GM23338 (cell line): ENCODE measurements around the gene PML. TPM values are rescaled to one million over a fixed set of nuclear protein-coding genes. Genes with fewer than 3 reads are reported as not detected.

Experiments used
- ATAC-seq: fragments of 200-7000 bp; cut with Tn5 transposase; 3 replicates; pipeline ENCODE4 v1.9.1; 2020
- DNase-seq: peaks from one replicate; pipeline ENCODE4 v3.0.0-alpha.2; 2015; ENCODE audit warnings: low spot score
- H2AFZ ChIP-seq: fragments of 200-600 bp; sonication (generic); 2 replicates; pipeline ENCODE4 v1.8.0; 2016; ENCODE audit warnings: antibody characterized with exemption, mild to moderate bottlenecking, moderate library complexity
- H3F3A ChIP-seq: fragments of 200-600 bp; sonication (generic); replicated peaks from 2 replicates; pipeline ENCODE4 v1.8.0; 2017; ENCODE audit warnings: antibody characterized with exemption, mixed run types, low read depth
- H3K27ac ChIP-seq: fragments of 200-600 bp; sonication (generic); 2 replicates; pipeline ENCODE4 v1.6.1; 2016; ENCODE audit warnings: low read depth
- H3K27me3 ChIP-seq: fragments of 200-600 bp; sonication (generic); 2 replicates; pipeline ENCODE4 v1.8.0; 2016; ENCODE audit warnings: mild to moderate bottlenecking, mixed run types, moderate library complexity; ENCODE audit not compliant: insufficient read depth
- H3K36me3 ChIP-seq: fragments of 200-600 bp; sonication (generic); 2 replicates; pipeline ENCODE4 v1.8.0; 2016; ENCODE audit warnings: mild to moderate bottlenecking; ENCODE audit not compliant: insufficient read depth
- H3K4me1 ChIP-seq: fragments of 200-600 bp; sonication (generic); 2 replicates; pipeline ENCODE4 v1.8.0; 2016; ENCODE audit warnings: mild to moderate bottlenecking, moderate library complexity; ENCODE audit not compliant: insufficient read depth
- H3K4me2 ChIP-seq: fragments of 200-600 bp; sonication (generic); 2 replicates; pipeline ENCODE4 v1.7.1; 2017; ENCODE audit warnings: mixed run types
- H3K4me3 ChIP-seq: fragments of 200-600 bp; sonication (generic); 2 replicates; pipeline ENCODE4 v1.6.1; 2016; ENCODE audit warnings: mixed run types
- H3K79me2 ChIP-seq: fragments of 200-600 bp; sonication (generic); replicated peaks from 2 replicates; pipeline ENCODE4 v1.8.0; 2017; ENCODE audit warnings: mild to moderate bottlenecking; ENCODE audit not compliant: insufficient read depth
- H3K9me2 ChIP-seq: fragments of 200-600 bp; sonication (generic); 2 replicates; pipeline ENCODE4 v1.8.0; 2017; ENCODE audit not compliant: insufficient read depth
- H4K20me1 ChIP-seq: fragments of 200-600 bp; sonication (generic); replicated peaks from 2 replicates; pipeline ENCODE4 v1.8.0; 2017; ENCODE audit warnings: mild to moderate bottlenecking; ENCODE audit not compliant: insufficient read depth
- H3K27ac Mint-ChIP-seq: 2 replicates; pipeline ENCODE4 v1.8.0; 2020; ENCODE audit warnings: inconsistent platforms, mild to moderate bottlenecking, moderate library complexity, mixed read lengths
- H3K27me3 Mint-ChIP-seq: 3 replicates; pipeline ENCODE4 v1.8.0; 2022; ENCODE audit warnings: low read depth, mild to moderate bottlenecking, moderate library complexity, mixed read lengths, inconsistent platforms; ENCODE audit not compliant: insufficient read depth, poor library complexity
- H3K36me3 Mint-ChIP-seq: 3 replicates; pipeline ENCODE4 v1.8.0; 2021; ENCODE audit warnings: low read depth, mild to moderate bottlenecking, inconsistent platforms, moderate library complexity, mixed read lengths
- H3K4me1 Mint-ChIP-seq: 3 replicates; pipeline ENCODE4 v1.8.0; 2020; ENCODE audit warnings: mild to moderate bottlenecking, inconsistent platforms, mixed read lengths
- H3K4me3 Mint-ChIP-seq: 3 replicates; pipeline ENCODE4 v1.8.0; 2021; ENCODE audit warnings: moderate library complexity, mild to moderate bottlenecking, inconsistent platforms, mixed read lengths
- H3K9me3 Mint-ChIP-seq: 3 replicates; pipeline ENCODE4 v1.8.0; 2020; ENCODE audit warnings: moderate library complexity, mild to moderate bottlenecking, inconsistent platforms, mixed read lengths
- CREB1 ChIP-seq: fragments of 250-450 bp; sonication (Bioruptor Pico); IDR thresholded peaks from 2 replicates; pipeline ENCODE4 v1.5.0; 2020; ENCODE audit warnings: low read depth, mild to moderate bottlenecking, moderate library complexity
- EZH2 ChIP-seq: fragments of 200-600 bp; sonication (generic); IDR thresholded peaks from one replicate; pipeline ENCODE4 v1.8.0; 2017; ENCODE audit warnings: antibody characterized with exemption, mild to moderate bottlenecking, low read depth; ENCODE audit not compliant: unreplicated experiment
- EZH2phosphoT487 ChIP-seq: fragments of 200-600 bp; sonication (generic); IDR thresholded peaks from one replicate; pipeline ENCODE4 v1.8.1; 2018; ENCODE audit warnings: antibody characterized with exemption; ENCODE audit not compliant: unreplicated experiment
- JUNB ChIP-seq: IDR thresholded peaks from one replicate; pipeline ENCODE4 v1.6.1; 2016; ENCODE audit warnings: antibody characterized with exemption; ENCODE audit not compliant: unreplicated experiment
- NANOG ChIP-seq: IDR thresholded peaks from 2 replicates; pipeline ENCODE4 v1.6.1; 2016; ENCODE audit warnings: antibody characterized with exemption, borderline replicate concordance
- STAT1 ChIP-seq: IDR thresholded peaks from one replicate; pipeline ENCODE4 v1.6.1; 2016; ENCODE audit warnings: antibody characterized with exemption; ENCODE audit not compliant: unreplicated experiment
- ZNF114 ChIP-seq: fragments of 250-450 bp; sonication (Bioruptor Pico); IDR thresholded peaks from 2 replicates; pipeline ENCODE4 v1.5.0; 2020; ENCODE audit warnings: mild to moderate bottlenecking, moderate library complexity
- ZNF331 ChIP-seq: fragments of 250-450 bp; sonication (Bioruptor Pico); IDR thresholded peaks from 2 replicates; pipeline ENCODE4 v1.5.0; 2020; ENCODE audit warnings: low read depth, mild to moderate bottlenecking, moderate library complexity
- polyA plus RNA-seq: library from polyadenylated mRNA; unstranded; fragments of >200 nt; fragmentation: Nextera tagmentation; extraction: Ambion mirVana; gene quantifications from 2 replicates; pipeline ENCODE4 v1.2.1, GENCODE V29; 2016
- total RNA-seq: library from RNA; depleted of rRNA; stranded (reverse); fragments of >200 nt; shearing (Covaris generic); gene quantifications from 2 replicates; pipeline ENCODE4 v1.2.3, GENCODE V29; 2014
- TF ChIP-seq, protein P1 (sequence below): IDR thresholded peaks from one replicate; pipeline ENCODE4 v1.6.1; 2018; ENCODE audit warnings: antibody characterized with exemption; ENCODE audit not compliant: unreplicated experiment
- TF ChIP-seq, protein P2 (sequence below): fragments of 250-450 bp; sonication (Bioruptor Pico); IDR thresholded peaks from 2 replicates; pipeline ENCODE4 v1.5.0; 2020; ENCODE audit warnings: mild to moderate bottlenecking, moderate library complexity
- TF ChIP-seq, protein P3 (sequence below), 2 experiments: fragments of 200-600 bp in 1 of 2; sonication (generic) in 1 of 2; conservative IDR thresholded peaks; 2 replicates each; pipeline versions ENCODE4 v1.5.1 to v1.6.1; 2016 to 2017; ENCODE audit warnings: antibody characterized with exemption in 2 of 2, low read depth in 2 of 2, mild to moderate bottlenecking in 2 of 2, moderate library complexity in 1 of 2
- TF ChIP-seq, protein P4 (sequence below): IDR thresholded peaks from 2 replicates; pipeline ENCODE4 v1.6.1; 2016; ENCODE audit warnings: antibody characterized with exemption

Gene PML
- total and polyA plus RNA-seq, 2 experiments from 2014 or later = 19.0 to 73.1 TPM

DNA sequence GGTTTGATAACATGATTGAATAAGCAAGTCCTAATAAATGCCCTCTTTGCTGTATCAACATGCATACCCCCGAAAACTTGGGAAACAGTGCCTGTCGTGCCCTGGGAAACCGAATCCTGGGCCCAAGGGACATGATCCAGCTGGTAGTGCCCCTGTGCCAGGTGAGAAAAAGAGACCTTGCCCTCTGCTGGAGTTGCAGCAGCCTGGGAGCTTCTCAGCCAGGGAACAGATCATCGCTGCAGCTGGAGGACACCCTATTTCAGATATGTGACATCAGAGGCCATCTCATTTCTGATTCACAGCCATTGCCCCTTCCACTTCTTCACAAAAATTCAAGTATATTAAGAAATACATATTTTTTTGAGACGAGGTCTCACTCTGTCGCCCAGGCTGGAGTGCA is 34.7 kb upstream of the PML start:
- Histone ChIP-seq H3K27me3 (no peaks in the 10 kb centered on the region), H3K4me2 (no peak overlapping the region), H3K4me3 (no peak overlapping the region), H3K36me3 (no peaks in the 10 kb centered on the region), H4K20me1 (no peaks in the 10 kb centered on the region), H3K9me2 (no peaks in the 10 kb centered on the region), H3F3A (no peaks in the 10 kb centered on the region), H2AFZ (no peak overlapping the region), H3K79me2 (no peaks in the 10 kb centered on the region), H3K27ac (no peak overlapping the region), H3K4me1 (no peaks in the 10 kb centered on the region)
- TF ChIP-seq CREB1 (CRISPR knock-in tag) (no peak), STAT1 (no peak), ZNF331 (CRISPR knock-in tag) (no peak), ZNF114 (CRISPR knock-in tag) (no peak), JUNB (no peak), EZH2 (no peak), NANOG (no peak), EZH2phosphoT487 (no peak)
- TF ChIP-seq, protein P1, sequence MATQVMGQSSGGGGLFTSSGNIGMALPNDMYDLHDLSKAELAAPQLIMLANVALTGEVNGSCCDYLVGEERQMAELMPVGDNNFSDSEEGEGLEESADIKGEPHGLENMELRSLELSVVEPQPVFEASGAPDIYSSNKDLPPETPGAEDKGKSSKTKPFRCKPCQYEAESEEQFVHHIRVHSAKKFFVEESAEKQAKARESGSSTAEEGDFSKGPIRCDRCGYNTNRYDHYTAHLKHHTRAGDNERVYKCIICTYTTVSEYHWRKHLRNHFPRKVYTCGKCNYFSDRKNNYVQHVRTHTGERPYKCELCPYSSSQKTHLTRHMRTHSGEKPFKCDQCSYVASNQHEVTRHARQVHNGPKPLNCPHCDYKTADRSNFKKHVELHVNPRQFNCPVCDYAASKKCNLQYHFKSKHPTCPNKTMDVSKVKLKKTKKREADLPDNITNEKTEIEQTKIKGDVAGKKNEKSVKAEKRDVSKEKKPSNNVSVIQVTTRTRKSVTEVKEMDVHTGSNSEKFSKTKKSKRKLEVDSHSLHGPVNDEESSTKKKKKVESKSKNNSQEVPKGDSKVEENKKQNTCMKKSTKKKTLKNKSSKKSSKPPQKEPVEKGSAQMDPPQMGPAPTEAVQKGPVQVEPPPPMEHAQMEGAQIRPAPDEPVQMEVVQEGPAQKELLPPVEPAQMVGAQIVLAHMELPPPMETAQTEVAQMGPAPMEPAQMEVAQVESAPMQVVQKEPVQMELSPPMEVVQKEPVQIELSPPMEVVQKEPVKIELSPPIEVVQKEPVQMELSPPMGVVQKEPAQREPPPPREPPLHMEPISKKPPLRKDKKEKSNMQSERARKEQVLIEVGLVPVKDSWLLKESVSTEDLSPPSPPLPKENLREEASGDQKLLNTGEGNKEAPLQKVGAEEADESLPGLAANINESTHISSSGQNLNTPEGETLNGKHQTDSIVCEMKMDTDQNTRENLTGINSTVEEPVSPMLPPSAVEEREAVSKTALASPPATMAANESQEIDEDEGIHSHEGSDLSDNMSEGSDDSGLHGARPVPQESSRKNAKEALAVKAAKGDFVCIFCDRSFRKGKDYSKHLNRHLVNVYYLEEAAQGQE = no peak
- TF ChIP-seq, protein P2, sequence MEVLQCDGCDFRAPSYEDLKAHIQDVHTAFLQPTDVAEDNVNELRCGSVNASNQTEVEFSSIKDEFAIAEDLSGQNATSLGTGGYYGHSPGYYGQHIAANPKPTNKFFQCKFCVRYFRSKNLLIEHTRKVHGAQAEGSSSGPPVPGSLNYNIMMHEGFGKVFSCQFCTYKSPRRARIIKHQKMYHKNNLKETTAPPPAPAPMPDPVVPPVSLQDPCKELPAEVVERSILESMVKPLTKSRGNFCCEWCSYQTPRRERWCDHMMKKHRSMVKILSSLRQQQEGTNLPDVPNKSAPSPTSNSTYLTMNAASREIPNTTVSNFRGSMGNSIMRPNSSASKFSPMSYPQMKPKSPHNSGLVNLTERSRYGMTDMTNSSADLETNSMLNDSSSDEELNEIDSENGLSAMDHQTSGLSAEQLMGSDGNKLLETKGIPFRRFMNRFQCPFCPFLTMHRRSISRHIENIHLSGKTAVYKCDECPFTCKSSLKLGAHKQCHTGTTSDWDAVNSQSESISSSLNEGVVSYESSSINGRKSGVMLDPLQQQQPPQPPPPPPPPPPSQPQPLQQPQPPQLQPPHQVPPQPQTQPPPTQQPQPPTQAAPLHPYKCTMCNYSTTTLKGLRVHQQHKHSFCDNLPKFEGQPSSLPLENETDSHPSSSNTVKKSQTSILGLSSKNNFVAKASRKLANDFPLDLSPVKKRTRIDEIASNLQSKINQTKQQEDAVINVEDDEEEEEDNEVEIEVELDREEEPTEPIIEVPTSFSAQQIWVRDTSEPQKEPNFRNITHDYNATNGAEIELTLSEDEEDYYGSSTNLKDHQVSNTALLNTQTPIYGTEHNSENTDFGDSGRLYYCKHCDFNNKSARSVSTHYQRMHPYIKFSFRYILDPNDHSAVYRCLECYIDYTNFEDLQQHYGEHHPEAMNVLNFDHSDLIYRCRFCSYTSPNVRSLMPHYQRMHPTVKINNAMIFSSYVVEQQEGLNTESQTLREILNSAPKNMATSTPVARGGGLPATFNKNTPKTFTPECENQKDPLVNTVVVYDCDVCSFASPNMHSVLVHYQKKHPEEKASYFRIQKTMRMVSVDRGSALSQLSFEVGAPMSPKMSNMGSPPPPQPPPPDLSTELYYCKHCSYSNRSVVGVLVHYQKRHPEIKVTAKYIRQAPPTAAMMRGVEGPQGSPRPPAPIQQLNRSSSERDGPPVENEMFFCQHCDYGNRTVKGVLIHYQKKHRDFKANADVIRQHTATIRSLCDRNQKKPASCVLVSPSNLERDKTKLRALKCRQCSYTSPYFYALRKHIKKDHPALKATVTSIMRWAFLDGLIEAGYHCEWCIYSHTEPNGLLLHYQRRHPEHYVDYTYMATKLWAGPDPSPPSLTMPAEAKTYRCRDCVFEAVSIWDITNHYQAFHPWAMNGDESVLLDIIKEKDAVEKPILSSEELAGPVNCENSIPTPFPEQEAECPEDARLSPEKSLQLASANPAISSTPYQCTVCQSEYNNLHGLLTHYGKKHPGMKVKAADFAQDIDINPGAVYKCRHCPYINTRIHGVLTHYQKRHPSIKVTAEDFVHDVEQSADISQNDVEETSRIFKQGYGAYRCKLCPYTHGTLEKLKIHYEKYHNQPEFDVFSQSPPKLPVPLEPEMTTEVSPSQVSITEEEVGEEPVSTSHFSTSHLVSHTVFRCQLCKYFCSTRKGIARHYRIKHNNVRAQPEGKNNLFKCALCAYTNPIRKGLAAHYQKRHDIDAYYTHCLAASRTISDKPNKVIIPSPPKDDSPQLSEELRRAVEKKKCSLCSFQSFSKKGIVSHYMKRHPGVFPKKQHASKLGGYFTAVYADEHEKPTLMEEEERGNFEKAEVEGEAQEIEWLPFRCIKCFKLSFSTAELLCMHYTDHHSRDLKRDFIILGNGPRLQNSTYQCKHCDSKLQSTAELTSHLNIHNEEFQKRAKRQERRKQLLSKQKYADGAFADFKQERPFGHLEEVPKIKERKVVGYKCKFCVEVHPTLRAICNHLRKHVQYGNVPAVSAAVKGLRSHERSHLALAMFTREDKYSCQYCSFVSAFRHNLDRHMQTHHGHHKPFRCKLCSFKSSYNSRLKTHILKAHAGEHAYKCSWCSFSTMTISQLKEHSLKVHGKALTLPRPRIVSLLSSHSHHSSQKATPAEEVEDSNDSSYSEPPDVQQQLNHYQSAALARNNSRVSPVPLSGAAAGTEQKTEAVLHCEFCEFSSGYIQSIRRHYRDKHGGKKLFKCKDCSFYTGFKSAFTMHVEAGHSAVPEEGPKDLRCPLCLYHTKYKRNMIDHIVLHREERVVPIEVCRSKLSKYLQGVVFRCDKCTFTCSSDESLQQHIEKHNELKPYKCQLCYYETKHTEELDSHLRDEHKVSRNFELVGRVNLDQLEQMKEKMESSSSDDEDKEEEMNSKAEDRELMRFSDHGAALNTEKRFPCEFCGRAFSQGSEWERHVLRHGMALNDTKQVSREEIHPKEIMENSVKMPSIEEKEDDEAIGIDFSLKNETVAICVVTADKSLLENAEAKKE (CRISPR knock-in tag) = no peak
- TF ChIP-seq, protein P3, sequence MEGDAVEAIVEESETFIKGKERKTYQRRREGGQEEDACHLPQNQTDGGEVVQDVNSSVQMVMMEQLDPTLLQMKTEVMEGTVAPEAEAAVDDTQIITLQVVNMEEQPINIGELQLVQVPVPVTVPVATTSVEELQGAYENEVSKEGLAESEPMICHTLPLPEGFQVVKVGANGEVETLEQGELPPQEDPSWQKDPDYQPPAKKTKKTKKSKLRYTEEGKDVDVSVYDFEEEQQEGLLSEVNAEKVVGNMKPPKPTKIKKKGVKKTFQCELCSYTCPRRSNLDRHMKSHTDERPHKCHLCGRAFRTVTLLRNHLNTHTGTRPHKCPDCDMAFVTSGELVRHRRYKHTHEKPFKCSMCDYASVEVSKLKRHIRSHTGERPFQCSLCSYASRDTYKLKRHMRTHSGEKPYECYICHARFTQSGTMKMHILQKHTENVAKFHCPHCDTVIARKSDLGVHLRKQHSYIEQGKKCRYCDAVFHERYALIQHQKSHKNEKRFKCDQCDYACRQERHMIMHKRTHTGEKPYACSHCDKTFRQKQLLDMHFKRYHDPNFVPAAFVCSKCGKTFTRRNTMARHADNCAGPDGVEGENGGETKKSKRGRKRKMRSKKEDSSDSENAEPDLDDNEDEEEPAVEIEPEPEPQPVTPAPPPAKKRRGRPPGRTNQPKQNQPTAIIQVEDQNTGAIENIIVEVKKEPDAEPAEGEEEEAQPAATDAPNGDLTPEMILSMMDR (conservative IDR thresholded peaks at IDR 0.05; ENCODE audit: low read depth in 2 of 2) = no peak
- TF ChIP-seq, protein P4, sequence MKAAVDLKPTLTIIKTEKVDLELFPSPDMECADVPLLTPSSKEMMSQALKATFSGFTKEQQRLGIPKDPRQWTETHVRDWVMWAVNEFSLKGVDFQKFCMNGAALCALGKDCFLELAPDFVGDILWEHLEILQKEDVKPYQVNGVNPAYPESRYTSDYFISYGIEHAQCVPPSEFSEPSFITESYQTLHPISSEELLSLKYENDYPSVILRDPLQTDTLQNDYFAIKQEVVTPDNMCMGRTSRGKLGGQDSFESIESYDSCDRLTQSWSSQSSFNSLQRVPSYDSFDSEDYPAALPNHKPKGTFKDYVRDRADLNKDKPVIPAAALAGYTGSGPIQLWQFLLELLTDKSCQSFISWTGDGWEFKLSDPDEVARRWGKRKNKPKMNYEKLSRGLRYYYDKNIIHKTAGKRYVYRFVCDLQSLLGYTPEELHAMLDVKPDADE = no peak
- peaks cover 2% of the 10 kb centered on the region; the same call in 2 of the 3 replicates for H3K4me1 Mint-ChIP-seq
- no peaks in the 10 kb centered on the region for H3K36me3 Mint-ChIP-seq
- no peak overlapping the region for H3K27ac Mint-ChIP-seq
- no peak for ATAC-seq
- DNase-seq = no peak
- peaks cover 5% of the 10 kb centered on the region for H3K27me3 Mint-ChIP-seq
- no peak overlapping the region for H3K4me3 Mint-ChIP-seq
- no peaks in the 10 kb centered on the region for H3K9me3 Mint-ChIP-seq
